ENCODE measurements around the gene CELSR2.
"Not testable (repeated sequence)": the region's sequence is repeated elsewhere in the genome, so short reads cannot be mapped to it uniquely, and the experiment has no call there.

Gene CELSR2, protein sequence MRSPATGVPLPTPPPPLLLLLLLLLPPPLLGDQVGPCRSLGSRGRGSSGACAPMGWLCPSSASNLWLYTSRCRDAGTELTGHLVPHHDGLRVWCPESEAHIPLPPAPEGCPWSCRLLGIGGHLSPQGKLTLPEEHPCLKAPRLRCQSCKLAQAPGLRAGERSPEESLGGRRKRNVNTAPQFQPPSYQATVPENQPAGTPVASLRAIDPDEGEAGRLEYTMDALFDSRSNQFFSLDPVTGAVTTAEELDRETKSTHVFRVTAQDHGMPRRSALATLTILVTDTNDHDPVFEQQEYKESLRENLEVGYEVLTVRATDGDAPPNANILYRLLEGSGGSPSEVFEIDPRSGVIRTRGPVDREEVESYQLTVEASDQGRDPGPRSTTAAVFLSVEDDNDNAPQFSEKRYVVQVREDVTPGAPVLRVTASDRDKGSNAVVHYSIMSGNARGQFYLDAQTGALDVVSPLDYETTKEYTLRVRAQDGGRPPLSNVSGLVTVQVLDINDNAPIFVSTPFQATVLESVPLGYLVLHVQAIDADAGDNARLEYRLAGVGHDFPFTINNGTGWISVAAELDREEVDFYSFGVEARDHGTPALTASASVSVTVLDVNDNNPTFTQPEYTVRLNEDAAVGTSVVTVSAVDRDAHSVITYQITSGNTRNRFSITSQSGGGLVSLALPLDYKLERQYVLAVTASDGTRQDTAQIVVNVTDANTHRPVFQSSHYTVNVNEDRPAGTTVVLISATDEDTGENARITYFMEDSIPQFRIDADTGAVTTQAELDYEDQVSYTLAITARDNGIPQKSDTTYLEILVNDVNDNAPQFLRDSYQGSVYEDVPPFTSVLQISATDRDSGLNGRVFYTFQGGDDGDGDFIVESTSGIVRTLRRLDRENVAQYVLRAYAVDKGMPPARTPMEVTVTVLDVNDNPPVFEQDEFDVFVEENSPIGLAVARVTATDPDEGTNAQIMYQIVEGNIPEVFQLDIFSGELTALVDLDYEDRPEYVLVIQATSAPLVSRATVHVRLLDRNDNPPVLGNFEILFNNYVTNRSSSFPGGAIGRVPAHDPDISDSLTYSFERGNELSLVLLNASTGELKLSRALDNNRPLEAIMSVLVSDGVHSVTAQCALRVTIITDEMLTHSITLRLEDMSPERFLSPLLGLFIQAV (N-terminal part only)

DNA sequence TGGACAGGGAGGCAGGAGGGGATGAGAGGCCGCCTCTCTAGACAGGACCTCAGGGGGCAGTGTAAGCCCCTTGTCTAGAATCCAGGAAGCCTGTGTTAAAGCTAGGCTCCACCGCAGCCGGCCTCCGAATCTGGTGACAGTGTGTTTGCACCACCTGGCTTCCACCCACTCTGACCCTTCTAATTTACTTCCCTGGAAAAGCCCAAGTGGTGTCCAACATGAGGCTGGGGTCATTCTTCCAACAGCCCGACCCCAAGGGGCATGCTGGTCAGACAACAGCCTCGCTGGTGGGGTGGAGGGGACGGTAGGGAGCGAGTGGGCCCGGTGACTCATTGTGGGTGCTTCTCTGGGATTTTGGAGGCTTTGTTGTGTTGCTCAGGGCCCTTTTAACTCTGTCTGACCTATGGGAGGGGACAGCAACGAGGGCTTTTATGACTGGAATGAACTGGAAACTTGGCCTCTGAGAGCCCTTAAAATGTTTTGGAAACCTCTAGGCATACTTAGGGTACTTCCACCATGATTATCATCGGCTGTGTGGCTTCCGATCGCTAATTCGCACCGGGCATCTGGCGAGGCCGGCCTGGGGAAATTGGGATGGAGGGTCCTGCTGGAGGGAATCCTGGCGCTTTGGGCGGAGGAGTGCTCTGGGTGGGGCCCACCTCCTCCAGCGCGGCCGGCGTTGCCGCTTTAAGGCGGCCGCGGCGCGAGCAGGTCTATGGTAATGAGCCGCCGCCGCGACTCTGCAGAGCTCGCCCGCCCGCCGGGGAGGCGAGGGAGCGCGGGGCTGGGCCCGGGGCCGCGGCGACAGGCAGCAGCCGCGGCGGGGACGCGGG, at the start of gene CELSR2:
Gene CELSR2, plus strand, starts transcription at position 743 of the 833 bp plus-strand sequence. CDS start 541 bp downstream, outside the sequence.
- no peak for DNase-seq

DNA sequence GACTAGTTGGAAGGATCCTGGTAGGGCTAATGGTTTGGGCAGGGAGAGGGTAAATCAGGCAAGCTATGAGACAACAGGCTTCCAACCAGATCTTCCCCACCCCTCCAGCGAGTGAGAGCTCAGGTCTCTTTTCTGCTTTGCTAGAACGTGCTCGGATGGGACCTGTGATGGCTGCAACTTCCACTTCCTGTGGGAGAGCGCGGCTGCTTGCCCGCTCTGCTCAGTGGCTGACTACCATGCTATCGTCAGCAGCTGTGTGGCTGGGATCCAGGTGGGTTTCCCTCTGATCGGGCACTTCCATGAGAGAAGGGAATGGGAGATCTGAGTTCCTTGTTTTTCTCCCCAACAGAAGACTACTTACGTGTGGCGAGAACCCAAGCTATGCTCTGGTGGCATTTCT, 49.6 kb upstream of the CELSR2 start:
- no peak for DNase-seq

DNA sequence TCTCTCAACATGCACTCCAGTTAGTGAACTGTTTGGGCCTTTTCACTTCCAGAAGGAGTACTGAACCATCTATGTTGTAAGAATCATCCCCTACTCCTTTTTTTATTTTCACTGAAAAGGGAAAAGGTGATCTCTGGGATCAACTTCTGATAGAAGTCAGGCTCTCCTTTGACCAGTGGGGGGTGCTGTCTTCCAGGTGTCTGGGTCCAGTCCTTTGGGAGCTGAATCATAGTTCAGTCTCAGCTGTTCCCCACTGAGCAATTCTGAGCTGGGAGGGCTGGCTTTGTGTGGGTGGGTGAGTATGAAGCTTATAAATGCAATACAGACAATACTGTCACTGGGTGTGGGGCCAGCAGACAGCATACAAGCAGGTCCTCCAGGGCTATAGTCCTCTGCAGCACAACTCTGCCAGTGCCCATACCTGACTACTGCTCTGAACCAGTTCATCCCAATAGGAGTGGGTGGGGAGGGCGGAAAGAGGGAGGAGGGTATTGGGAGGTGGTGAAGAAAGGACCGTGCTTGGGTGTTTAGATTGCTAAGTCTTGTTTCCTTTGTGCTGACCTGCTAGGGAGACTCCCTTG, 48.1 kb upstream of the CELSR2 start:
- peak; percentile 24 for DNase-seq

DNA sequence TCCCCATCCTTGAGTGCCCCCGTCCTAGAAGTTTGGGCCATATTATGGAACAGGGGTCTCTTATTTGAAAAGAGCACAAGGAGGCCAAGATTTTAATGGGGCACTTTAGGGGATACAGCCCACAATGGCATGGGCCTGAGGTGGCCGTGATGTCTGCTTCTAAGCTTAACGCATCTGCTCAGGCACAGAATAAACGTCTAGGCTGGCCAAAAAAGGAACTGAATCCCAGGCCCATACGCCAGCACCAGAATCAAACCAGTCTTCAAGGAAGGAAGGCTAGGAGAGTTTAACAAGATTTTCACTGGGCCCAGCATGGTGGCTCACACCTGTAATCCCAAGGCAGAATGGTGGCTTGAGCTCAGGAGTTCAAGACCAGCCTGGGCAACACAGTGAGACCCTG, 44.9 kb upstream of the CELSR2 start:
- no peak for DNase-seq

DNA sequence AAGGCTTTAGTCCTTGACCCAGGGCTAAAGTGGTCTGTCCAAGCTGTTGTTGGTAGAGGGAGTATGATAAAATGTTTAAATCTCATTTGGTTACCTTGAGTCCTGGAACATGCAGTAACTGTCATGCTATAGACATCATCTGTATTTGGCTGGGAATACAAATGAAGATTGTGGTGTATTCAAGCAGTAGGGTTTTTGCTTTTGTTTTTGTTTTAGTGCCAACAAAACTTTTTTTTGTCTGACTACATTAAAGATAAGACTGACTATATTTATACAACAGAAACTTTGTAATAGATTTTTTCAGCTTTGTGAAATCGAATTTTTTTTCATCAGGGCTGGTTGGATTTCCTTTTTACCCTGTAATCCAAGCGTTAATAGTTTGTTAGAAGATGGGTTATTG, 43.0 kb upstream of the CELSR2 start:
- DNase-seq = no peak

DNA sequence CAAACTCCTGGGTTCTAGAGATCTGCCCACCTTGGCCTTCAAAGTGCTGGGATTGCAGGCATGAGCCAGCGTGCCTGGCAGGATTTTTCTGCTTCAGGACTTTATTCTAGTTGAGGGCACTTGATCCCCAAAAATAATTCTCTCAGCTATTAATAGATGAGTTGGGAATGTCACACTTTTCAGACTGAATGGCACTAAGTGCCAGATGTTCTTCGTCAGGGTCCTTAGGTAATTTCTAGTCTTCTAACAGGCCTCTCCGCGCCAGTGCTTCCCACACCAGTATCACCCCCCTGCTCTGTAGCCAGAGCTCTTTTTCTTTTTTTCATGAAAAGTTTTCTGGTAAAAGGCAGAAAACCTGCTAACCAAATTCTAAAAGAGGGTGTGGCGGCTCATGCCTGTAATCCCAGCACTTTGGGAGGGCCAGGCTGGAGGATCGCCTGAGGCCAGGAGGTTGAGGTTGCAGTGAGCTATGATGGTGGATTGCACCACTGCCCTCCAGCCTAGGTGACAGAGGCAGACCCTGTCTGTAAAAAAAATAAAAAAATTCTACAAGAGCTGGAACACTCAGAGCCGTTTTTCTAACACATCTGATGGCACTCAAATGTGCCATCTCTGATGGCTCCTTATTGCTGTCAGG, 41.8 kb upstream of the CELSR2 start:
- no peak for DNase-seq

DNA sequence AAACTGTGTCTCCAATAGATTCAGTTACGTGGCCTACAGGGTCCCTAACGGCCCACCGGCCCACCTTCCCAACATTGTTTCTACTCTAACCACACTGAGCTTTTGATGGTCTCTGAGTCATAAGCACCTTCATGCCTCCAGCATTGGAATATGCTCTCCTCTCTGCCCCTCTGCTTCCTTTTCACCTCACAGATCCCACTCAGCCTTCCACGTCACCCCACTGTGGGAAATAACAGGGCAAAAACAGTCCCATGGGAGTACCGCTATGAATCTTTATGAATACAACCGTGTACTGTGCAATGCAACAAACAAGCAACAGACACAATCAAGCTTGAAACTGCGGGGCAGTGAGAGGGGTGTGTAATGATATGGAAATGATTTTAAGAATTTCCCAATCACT, 40.9 kb upstream of the CELSR2 start:
- DNase-seq = no peak

DNA sequence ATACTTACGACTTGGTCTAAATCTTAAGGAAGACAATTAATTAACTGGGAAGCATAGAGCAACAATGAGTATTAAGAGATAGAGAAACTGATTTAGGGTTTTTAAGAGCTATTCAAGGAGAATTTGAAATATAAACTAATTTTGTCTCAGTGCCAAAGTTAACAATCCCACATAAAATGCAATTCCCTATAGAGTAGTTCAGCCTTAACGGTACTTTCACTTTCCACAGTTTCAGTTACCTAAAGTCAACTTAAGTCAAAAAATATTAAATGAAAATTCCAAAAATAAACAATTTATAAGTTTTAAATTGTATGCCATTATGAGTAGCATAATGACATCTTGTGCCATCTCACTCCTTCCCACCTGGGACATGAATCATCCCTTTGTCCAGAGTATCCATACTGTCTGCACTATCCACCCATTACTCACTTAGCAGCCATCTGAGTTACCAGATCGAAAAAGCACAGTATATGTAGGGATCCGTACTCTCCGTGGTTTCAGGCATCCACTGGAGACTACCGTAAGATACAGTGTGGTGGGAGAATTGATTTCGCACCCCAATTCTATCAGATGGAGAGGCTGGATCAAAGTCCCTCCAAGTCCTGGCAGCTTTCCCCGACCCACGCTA, 40.4 kb upstream of the CELSR2 start:
- DNase-seq = no peak

DNA sequence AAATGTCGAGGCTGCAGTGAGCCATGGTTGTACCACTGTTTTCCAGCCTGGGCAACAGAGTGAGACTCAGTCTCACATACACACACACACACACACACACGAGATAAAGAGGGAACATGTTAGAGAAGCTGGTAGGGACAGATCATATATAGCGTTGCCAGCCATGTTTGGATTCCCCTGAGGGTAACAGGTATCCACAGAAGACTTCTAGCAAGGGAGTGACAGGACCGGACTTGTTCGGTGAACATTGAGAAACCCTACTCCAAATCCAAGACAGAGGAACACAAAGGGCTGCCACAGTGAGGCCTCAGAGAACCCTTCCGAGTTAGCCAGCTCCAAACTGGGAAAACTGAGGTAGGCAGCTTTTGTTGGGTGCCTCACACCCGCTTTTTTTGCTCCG, 39.3 kb upstream of the CELSR2 start:
- DNase-seq = no peak

DNA sequence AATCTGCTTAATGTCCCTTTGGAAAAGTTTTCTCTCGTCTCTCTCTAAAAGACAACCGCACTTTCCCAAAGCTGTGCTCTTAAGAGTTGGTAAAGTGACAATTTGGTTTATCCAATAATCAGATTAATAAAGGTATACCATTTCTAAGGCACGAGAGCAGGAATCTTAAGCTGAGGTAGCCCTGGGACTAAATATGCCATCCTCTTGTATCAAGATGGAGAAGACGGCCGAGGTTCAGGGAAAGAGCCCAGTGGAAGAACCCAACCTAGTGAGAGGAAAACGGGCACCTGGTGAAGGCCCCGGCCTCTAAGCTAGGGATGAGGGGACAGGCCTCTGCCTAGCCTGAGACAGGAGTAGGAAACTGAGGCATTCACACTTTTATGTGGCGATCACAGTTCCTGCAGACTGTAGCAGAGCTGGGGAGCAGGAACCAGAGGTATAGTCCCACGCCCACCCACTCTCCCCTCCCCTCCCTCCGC, 36.0 kb upstream of the CELSR2 start:
- no peak for DNase-seq

DNA sequence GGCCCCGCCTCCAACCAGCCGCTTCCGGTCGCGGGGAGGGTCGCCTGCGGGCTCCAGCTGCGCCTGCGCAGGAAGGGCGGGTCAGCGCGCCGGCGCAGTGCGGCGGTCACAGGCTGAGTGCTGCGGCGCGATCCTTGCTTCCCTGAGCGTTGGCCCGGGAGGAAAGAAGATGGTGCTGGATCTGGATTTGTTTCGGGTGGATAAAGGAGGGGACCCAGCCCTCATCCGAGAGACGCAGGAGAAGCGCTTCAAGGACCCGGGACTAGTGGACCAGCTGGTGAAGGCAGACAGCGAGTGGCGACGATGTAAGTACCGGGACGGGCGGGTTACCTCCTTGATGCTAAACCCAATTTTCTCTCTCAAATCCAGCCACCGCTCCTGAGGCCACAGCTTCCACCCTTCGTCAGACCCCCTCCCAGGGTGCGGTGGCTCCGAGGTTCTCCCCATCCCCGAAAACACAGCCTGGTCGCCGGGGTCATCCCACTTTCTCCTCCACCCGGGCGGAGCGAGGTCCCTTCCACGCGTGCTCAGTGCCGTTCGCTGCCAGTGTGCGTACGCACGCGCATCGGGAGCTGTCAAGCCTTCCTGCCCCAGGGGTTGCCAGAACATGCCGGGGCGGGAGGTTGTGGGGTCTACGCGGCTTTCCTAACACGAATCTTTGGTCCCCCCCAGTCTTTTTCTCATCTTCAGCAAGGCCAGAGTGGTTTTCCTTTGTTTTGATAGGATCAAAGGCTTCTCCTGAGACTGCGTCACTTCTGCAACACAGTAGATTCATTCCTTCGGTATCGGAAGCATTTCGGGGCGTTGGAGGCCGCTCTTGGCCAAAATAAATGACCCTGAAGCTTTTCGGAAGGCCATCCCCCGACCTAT, 35.3 kb upstream of the CELSR2 start, which contains the start of gene SARS1:
Gene SARS1, plus strand, starts transcription at position 95 of the 870 bp plus-strand sequence. Its CDS starts 75 bp downstream, at position 170.
- DNase-seq = peak; percentile 10

DNA sequence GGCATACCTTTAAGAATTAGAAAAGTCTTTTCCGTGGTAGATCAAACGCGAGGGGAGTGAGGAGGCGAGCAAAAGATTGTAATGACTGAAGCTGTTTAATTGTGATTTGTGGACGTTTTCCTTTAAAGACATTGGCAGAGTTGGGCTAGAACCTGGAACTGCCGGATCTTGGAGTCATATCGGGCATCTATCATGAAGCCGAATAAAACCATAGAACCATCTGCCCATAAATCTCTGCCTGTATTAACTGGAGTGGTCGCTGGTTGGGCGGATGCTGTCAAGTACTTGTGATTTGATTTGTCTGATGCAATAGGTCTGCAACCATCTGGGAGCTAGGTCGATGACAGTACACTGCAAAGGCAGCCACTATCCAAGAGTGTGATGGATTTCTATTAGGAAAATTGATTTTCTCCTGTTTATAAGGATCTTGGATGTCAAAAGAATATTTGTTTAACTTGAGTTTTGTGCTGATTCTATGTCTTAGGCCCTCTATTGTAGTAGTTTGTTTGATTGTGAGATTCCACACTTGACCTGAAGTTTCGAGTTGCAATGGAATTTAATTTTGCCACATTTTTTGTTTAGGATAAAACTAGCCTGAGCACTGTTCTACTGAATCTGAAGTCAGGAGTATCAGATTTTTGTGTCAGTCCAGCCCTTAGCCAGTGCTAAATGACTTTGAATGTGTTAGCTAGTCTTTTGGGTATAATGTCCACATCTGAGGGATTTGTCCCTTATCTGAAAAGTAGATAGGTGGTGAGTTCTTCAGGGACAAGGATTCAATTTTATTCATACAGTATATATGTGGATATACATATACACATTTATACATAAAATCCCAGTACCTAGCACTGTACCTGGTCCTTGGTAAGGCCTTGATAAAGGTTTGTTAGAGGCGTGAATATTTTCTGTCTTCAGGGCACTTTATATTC, 34.4 kb upstream of the CELSR2 start:
- no peak for DNase-seq

DNA sequence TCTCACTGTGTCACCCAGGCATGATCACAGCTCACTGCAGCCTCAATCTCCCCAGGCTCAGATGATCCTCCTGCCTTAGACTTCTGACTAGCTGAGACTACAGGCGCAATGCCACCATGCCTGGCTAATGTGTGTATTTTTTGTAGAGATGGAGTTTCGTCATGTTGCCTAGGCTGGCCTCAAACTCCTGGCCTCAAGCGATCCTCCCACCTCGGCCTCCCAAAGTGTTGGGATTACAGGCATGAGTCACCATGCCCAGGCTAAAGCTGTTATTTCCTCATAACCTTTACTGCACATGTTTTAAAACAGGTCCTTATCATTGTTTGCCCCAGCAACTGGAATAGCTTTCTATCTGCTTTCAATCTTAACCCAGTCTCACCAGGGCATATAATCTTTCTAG, 32.7 kb upstream of the CELSR2 start:
- DNase-seq = no peak

DNA sequence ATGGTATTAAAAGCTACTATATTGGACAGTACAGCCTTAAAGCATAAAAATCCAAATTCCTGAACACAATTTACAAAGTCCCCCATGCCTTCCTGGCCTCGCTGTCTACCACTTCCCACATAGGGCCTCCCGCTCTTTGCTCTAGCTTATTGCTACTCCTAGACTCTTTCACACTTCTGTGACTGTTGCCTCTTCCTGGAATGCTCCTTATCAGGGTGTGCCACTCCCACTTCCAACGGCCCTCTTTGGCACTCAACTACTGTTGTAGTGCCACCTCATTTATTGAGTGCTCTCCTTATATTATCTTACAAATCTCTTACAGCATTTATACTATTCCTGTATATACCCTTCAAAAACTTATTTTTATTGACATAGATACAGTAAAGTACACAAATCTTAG, 30.8 kb upstream of the CELSR2 start:
- no peak for DNase-seq

DNA sequence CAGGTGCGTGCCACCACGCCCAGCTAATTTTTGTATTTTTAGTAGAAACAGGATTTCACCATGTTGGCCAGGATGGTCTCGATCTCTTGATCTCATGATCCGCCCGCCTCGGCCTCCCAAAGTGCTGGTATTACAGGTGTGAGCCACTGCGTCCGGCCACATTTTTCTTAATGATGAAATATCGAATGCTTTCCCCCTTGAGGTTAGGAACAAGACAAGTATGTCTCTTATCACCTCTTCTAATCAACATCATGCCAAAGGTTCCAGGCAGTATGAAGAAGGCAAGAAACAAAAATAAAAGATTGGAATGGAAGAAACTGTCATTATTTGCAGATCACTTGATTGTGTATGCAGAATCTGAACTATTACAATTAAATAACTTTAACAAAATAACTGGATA, 28.1 kb upstream of the CELSR2 start:
- not testable (repeated sequence) for DNase-seq

DNA sequence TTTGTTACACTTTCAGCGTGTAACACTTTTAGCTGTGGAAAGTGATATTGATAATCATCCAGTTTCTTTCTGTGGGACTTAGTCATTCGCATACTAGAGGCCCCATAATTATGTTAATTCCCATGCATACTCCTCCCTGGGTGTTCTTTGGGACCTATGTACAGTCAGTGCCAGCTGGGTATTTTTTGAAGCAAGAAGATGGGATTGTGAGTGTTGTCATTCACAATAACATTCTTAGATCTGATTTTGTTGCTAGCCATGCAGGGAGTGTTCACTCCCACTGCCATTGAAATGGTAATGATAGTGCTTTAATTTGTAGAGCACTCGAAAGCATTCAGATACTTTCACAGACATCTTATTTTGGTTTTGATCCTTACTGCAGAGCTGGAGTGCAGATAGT, 24.0 kb upstream of the CELSR2 start:
- DNase-seq = no peak

DNA sequence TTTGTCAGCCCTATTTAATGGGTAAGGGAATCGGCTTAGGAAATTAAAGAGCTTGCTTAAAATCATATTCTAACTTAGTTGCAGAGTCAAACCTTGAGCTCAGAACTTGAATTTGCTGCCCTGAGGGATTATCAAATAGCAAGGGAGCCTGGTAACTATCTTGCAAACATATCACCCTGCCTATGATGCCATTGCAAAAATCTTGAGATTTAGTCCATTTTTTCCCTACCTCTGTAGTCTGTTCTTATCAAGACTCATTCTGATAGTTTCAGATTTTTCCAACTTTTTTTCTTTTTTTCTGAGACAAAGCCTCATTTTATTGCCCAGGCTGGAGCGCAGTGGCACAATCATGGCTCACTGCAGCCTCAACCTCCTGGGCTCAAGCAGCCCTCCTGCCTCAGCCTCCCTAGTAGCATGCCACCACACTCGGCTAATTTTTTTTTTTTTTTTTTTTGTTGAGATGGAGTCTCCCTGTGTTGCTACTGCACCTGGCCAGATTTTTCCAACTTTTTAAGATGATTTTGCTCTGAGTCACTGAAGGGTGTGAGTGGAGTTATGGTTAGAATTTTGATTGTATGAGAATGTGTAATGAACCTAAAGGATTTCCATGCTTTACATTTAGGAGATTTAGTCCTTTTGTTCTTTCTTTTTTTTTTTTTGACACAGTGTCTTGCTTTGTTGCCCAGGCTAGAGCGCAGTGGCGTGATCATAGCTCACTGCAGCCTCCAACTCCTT, 23.5 kb upstream of the CELSR2 start:
- DNase-seq = no peak

DNA sequence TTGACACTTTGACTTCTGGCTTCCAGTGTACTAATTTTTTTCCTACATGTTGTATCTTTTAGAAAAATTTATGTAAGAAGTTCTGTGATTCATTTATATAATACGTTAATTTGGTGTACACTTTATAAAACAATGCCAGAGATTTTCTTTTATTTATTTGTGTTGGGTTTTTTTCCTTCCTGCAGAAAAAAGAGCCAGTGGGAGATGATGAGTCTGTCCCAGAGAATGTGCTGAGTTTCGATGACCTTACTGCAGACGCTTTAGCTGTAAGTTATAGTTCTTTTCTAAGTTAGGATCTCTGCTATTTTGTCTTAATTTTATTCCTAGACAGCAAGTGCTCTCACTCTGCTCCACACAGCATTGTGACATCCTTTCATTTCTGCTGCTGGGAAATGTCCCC, 21.2 kb upstream of the CELSR2 start:
- DNase-seq = no peak

Measured in NCI-H1436 treated with DMSO at 0.1 percent for 48 hours (cell line).